GM12801 (cell line): ENCODE measurements around the gene MOCS3.

Source experiments
- CTCF ChIP-seq: IDR thresholded peaks from one replicate; pipeline ENCODE4 v1.5.1; 2011; ENCODE audit warnings: control low read depth; ENCODE audit not compliant: insufficient read length; ENCODE audit errors: extremely low read depth

Gene MOCS3

GRCh38 chr20:50991076-50991475 lies 32.5 kb downstream of the MOCS3 start:
- no peak for TF ChIP-seq CTCF

- no peak for TF ChIP-seq CTCF
These were observed 33.7 kb downstream of the MOCS3 start for GRCh38 chr20:50992336-50992732.

- TF ChIP-seq CTCF = no peak
These were observed 34.3 kb downstream of the MOCS3 start for GRCh38 chr20:50992733-50993457.

GRCh38 chr20:50993876-50994275 lies 35.3 kb downstream of the MOCS3 start:
- TF ChIP-seq CTCF = no peak

- no peak for TF ChIP-seq CTCF
These were observed 36.9 kb downstream of the MOCS3 start for GRCh38 chr20:50995506-50995905.

GRCh38 chr20:50996901-50997865 lies 38.6 kb downstream of the MOCS3 start:
- no peak for TF ChIP-seq CTCF

GRCh38 chr20:50999355-50999754 lies 40.7 kb downstream of the MOCS3 start:
- TF ChIP-seq CTCF = no peak
